HG03457 (cell line): ENCODE data around the gene DKK1.

Experiments
- ATAC-seq: cut with Tn5 transposase; IDR thresholded peaks from one replicate; pipeline ENCODE4 v1.9.1; 2021; ENCODE audit warnings: moderate number of reproducible peaks; ENCODE audit not compliant: unreplicated experiment

The DKK1 gene

DNA sequence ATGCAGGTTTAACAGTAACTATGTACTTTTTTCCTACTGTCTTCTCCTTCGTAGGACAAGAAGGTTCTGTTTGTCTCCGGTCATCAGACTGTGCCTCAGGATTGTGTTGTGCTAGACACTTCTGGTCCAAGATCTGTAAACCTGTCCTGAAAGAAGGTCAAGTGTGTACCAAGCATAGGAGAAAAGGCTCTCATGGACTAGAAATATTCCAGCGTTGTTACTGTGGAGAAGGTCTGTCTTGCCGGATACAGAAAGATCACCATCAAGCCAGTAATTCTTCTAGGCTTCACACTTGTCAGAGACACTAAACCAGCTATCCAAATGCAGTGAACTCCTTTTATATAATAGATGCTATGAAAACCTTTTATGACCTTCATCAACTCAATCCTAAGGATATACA is 2.4 kb downstream of the DKK1 start:
- no peak for ATAC-seq

- no peak for ATAC-seq
These were observed 4.1 kb downstream of the DKK1 start for GRCh38 chr10:52318136-52318701.

DNA sequence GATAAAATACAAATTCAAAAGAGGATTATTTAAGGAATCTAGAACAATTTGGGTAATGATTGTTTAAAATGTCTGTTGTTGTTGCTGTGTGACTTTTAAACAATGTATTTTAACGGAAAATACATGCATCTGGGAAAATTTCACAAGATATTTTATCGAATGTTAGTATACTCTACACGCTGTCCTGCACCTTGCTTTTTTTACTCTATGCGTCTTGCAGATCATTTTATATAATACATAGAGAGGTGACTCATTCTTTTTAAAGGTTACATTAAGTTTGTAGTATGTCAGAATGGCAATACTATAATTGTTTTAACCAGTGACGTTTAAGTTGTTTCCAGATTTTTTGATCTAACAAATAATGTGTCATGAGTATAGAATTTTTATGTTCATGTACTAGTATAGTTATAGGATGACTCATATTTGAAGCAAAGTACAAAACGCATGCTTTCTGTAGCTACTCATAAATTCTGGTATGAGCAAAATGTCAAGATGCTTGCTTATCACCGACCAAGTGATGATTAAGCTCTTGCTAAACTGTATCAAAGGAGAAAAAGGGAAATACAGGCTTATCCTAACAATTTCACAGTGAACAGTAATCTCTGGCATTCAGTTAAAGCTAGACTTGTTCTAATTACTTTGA is 4.9 kb downstream of the DKK1 start:
- no peak for ATAC-seq

- ATAC-seq: no peak
These were observed 5.8 kb downstream of the DKK1 start for GRCh38 chr10:52319926-52320325.

- no peak for ATAC-seq
These were observed 8.2 kb downstream of the DKK1 start for GRCh38 chr10:52322323-52322722.

GRCh38 chr10:52322936-52323335 is 8.9 kb downstream of the DKK1 start:
- no peak for ATAC-seq

GRCh38 chr10:52326382-52326781 is 12.3 kb downstream of the DKK1 start:
- no peak for ATAC-seq

GRCh38 chr10:52331638-52332364 is 17.7 kb downstream of the DKK1 start:
- ATAC-seq: no peak

DNA sequence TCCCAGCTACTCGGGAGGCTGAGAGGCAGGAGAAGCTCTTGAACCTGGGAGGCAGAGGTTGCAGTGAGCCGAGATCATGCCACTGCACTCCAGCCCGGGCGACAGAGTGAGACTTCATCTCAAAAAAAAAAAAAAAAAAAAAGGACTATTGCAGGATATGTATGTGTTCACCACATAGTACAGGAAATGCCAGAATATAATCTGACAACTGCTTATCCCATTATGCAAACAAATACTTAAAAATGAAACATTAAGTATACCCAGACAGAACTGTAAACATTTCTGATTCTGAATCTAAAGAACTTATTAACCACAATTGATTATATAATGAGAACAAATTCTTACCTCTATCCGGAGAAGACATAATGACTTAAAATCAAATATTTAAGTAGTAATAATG is 18.7 kb downstream of the DKK1 start:
- ATAC-seq: no peak

- ATAC-seq: no peak
These were observed 20.5 kb downstream of the DKK1 start for GRCh38 chr10:52334595-52334994.

DNA sequence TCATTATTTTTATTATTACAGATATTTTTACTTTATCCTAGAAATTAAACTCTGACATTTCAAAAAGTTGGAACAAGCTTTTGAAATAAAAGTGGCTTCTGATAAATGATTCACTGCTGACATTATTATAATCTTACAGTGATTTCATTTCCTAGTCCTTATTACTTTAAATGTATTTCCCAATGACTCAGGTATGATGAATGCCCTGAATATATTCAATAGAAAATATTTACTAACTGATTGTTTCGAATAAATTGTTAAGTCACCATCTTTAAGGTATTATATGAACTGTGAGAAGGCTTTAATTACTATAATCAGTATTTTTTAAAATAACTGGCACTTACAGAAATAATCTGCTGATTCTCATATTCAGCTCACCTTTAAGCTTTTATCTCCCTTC is 21.6 kb downstream of the DKK1 start:
- ATAC-seq: no peak

DNA sequence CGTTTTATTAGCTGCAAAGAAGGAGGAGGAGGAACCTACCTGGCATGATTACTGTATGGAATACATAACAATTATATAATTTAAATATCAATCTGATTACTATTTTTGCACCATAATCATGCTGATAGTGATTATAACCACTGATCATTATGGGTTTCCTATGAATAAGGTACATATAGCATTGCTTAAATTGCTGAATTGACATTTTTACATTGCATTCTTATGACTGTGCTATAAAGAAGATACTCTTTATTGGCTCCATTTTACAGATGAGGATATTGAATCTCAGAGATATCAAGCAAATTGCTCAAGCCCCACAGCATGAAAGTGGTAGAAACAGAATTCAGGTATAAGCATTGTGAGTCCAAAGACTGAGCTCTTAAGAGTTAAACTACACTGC is 23.1 kb downstream of the DKK1 start:
- no peak for ATAC-seq

DNA sequence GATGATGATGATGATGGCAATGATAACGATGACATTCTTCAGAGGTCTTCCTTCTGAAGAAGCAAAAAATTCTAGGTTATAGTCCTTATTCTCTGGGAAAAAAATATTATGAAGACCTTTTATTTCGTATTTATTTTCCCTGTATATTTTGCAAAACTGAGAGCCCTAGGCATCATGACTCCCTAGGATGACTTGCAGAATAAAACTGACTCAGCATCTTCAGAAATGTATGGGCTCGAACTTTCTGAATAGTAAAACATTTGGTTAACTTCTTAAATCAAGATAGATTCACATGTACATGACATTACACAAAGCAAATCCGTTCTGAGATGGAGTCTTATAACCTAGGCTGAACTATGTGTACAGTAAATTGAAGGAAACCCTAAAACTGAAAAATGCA is 29.4 kb downstream of the DKK1 start:
- no peak for ATAC-seq

DNA sequence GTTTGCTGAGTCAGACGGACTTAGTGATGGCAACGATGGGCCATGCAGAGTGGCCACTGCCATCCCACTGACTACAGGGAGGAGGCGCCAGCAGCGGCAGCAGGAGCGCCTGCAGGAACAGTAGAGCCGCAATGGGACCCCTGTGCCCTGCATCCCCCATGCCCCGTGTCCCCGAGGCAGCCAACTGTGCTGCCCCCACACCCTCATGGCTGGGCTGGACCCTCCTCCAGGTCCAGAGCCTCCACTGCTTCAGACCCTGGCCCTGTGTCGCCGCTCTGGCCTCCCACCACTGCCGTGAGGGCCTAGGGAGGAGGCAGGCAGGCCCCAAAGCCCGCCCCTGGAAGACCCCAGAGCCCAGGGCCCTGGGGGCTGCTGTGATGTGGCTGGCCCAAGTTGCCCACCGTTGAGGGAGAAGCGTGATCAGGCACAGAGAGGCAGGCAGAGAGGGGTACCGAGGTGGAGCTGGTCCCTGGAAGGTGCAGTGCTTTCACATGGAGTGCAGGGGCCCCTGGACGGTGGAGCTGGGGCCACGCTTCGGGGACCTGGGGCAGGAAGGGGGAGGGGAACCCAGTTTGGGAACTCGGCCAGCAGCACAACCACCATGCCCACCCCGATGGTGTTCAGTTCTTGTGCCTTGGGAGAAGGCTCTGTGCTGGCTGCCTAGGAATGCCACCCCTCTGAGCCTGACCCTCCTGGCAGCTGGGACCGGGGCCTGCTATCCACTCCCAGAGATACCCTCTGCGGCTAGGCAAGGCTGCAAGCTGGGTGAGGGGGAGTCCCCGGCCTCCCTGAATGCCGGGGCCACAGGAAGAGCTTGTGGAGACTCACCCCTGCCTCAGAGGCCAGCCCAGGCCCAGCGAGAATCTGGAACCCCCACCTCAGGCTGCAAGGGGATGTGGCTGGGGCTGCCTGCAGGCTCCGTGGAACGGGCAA is 32.6 kb downstream of the DKK1 start:
- ATAC-seq: no peak

DNA sequence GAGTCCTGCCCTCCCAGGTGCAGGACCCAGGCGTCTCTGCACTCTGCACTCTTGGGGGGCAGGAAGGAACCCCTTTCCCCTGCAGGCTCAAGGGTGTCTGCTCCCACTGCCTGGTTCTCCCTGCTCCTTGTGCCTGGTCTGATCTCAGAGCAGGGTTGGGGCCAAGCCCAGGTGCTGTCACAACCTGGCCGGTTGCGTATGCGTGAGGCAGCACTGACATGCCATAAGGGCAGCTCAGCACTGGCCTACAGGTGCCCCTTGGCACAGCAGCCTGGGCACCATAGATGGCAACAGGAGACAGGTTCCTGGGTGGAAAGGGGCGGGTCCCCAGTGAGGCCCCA is 33.2 kb downstream of the DKK1 start:
- no peak for ATAC-seq

GRCh38 chr10:52348037-52348564 is 34.0 kb downstream of the DKK1 start:
- no peak for ATAC-seq

DNA sequence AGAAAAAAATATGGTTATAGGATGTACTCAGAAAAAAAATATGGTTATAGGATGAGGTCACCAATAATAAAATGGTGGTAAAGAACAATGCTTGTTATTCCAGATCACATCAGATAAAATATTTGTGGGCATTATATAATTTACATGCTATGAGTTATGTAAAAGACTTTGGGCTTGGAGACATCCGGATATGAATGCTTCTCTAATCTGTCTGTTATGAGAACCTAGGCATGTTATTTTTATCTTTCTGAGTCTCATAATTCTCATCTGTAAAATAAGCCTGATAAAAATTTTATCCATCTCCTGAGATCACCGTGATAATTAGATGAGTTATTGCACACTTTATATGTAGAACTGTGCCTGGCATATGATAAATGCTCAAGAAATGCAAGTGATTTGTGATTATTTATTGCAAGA is 37.8 kb downstream of the DKK1 start:
- no peak for ATAC-seq

DNA sequence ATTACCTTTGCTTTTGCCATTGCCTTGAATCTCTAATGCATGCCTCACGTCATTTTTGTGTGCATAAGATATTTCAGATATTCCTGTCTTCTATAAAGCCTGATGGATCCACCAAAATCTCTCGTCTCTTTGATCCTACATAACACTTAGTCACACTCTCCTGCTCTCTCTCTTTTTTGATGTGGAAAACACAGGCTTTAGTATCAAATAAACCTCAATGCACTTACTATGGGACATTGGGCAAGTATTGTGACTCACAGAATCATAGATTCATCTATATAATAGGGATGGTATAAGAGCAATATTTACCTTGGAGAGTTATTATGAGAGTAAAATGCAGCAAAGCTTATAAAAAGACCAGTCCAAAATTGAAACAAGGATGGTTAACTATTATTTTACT is 39.1 kb downstream of the DKK1 start:
- ATAC-seq: no peak

- no peak for ATAC-seq
These were observed 39.9 kb downstream of the DKK1 start for GRCh38 chr10:52353960-52354394.

DNA sequence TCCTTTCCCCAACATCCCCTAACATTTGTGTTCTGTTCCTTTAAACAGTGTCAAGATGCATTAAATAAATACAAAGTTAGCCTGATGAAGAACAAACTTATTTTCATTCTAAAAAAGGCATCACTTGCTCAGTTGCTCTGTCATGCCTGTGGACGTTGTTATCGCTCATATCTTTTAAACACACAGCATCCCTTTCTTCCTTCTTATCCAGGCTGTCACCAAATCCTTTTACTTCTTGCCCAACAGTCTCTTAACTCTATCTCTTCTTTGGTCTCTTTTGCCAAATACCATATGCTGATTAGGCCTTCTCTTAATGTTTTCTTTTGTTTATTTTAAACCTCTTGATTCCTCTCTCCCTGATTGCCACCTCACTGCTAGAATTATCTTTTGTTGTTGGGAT is 43.9 kb downstream of the DKK1 start:
- no peak for ATAC-seq

DNA sequence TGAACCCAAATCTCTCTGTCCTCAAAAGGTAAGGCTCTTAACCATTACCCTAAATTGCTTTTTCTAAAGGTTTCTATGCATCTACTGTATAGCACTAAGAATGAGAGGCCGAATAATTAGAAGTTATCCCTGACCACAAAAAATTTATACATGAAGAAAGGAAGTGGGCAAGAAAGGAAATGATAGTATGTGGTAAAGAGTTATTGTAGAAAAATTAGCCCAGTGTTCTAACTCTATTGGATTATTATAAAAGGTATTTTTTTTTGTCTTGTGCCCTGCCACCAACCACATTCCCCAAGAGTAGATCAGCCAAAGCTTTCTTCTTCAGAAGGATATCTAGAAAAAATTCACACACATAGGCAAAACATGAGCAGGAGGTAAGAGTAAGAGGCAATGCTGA is 45.4 kb downstream of the DKK1 start:
- no peak for ATAC-seq
